GM12875 (cell line): ENCODE data around the gene UPB1.

ENCODE experiments used
- H3K4me3 ChIP-seq: one replicate; pipeline ENCODE4 v1.5.1; 2011; ENCODE audit warnings: low read depth, low read length, control low read depth
- TF ChIP-seq, protein P1 (sequence below): IDR thresholded peaks from 2 replicates; pipeline ENCODE4 v1.5.1; 2011; ENCODE audit warnings: low read depth, mild to moderate bottlenecking, control low read depth, inconsistent platforms, low read length, moderate library complexity, borderline replicate concordance; ENCODE audit not compliant: insufficient read depth

The UPB1 gene

DNA sequence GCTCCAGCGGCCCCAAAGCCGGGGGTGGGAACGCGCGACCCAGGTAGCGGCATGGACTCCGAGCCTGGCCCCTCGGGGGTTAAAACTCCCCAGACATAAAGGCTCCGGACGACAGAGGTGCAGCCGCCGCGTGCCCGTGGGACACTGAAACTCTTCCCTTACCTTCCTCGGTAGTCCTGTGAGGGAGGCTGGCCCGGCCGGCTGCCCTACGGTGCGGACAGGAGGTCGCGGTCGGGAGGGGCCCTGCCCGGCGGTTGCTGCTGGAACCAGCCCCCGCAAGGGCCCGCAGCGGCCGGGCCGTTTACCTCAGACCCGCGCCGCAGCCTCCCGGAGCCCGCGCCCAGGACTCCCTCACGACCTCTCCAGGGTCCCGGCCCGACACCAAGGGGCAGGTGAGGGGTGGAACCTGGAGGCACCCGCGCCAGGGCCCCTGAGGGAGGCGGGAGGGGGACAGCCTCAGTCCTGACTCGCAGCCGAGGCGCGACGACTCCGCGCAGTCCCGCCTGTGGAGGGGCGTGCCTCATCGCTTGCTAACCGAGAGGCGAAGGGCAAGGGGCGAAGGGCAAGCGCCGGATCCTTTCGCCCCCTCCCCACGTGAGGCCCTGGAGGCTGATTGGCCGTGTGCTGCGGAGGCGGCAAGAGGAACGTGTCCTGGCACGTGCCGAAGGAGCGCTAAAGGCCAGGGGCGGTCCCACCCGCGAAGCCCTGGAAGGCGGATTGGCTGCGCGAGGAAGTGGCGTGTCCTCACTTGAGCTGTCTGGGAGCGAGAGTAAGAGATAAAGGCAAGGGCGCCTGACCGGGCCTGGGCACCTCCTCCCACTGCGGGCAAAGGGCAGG is at the start of gene UPB1:
Gene UPB1, plus strand, starts transcription at position 805 of the 837 bp plus-strand sequence. CDS start 72 bp downstream, outside the sequence.
- TF ChIP-seq, protein P1, sequence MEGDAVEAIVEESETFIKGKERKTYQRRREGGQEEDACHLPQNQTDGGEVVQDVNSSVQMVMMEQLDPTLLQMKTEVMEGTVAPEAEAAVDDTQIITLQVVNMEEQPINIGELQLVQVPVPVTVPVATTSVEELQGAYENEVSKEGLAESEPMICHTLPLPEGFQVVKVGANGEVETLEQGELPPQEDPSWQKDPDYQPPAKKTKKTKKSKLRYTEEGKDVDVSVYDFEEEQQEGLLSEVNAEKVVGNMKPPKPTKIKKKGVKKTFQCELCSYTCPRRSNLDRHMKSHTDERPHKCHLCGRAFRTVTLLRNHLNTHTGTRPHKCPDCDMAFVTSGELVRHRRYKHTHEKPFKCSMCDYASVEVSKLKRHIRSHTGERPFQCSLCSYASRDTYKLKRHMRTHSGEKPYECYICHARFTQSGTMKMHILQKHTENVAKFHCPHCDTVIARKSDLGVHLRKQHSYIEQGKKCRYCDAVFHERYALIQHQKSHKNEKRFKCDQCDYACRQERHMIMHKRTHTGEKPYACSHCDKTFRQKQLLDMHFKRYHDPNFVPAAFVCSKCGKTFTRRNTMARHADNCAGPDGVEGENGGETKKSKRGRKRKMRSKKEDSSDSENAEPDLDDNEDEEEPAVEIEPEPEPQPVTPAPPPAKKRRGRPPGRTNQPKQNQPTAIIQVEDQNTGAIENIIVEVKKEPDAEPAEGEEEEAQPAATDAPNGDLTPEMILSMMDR, result no peak
- H3K4me3 ChIP-seq, result no peak within 1 kb of the TSS

DNA sequence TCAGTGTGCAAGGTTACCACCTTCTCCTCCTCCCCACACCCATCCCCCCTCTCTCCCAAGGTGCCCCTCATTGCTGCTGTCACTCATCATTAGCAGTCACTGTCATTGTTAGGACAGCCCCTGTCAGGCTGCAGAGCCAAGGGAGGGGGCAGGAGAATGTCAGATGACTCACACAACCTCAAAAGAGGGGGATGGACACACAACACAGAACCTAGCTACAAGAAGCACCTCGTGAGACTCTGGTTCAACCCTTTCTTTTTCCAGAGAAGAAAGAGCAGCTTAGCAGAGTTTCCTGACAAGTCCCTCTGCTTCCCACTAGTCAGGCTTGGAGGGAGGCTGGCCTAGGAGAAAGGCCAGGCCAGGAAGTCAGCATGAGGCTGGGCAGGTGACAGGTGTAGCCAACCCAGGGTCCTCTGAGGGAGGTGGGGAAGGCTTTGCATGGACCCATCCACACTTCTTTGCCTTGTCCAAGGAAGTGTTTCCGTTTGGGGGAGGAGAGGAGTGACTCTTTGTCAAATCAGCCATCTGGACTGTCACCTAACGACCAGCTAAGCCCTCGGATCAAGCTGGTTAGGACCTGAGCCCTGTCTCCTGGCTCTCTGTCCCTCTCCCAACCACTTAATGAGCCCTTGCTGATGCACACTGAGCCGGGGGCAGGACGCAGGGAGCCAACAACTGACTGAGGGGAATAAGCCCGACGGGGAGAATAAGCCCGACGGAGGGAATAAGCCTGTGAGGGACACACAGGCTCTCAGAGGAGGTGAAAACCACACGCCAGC is 49.5 kb upstream of the UPB1 start:
- TF ChIP-seq, protein P1, result no peak
- no peak overlapping the region for H3K4me3 ChIP-seq

DNA sequence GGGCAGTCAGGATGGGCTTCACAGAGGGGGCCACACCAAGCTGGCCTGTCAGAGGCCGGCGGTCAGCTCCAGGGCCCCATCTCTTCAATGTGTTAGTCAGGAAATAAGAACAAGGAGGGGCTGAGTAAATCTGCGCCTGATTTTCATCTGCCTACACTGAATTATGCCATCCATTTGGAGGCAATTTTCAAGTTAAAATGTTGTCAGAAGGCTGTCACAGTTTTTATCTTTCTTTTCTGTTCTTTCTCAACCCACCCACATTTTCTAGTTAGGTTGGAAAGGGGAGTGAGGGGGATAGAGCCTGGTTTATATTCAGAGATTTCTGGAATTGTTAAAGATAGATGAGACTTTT is 48.9 kb upstream of the UPB1 start:
- no peak overlapping the region for H3K4me3 ChIP-seq
- TF ChIP-seq, protein P1, result no peak

DNA sequence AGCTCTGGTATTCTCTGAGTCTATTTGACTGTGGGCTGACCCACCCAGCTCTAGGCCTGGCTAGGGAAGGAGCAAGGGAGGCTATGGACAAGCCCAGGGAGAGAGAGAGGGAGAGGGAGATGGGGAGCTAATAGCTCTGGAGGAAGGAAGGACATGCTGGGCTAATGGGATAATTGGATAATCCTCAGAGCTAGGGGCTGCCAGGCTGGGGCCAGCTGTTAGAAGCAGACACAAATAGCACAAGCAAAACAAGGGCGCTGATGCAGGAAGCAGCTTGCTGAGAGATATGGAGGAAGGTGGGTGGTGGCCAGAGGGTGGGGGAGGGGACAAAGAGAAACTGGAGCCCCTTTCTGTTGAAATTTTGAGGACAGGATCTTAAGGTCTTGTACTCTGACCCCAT is 44.5 kb upstream of the UPB1 start:
- TF ChIP-seq, protein P1, result no peak
- H3K4me3 ChIP-seq, result no peak overlapping the region

DNA sequence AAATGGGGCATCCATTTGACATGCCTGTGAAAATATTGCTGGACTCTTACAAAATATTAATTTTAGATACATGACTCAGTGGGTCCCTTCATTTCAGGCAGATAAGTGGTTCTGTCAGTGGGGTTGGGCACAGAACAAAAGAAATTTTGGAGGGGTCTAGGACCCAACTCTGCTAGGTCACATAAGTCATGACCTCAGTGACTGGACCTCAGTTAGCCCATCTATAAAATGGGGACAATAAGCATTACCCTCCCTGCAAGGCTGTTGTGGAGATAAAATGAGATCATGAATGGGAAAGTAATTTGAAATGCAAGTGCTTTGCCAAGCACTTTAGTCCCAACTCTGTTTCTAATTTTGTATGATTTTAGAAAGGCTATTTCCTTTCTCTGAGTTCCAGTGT is 44.0 kb upstream of the UPB1 start:
- TF ChIP-seq, protein P1, result no peak

DNA sequence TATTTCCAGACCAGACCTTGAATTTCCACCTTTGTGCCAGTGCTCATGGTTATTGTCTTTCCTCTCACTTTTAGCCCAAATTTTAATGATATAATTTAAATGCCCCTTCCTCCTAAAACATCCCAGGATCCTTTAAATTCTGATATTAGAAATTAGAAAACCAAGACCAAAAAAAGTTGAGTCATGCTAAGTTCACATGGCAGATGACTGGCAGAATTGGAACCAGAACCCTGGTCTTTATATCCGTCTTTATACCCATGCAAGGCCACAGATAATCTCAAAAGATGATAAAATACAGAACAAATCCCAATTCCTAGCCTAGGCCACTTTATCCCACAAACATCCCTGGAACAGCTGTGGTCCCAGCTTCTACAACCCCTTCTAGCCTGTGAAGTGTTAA is 41.3 kb upstream of the UPB1 start:
- H3K4me3 ChIP-seq, result no peak overlapping the region
- TF ChIP-seq, protein P1, result no peak

More for the DNA sequence above, 44.0 kb upstream of the UPB1 start:
- no peak overlapping the region for H3K4me3 ChIP-seq
